ENCODE results near the gene NR3C2. TPM values are rescaled to one million over a fixed set of nuclear protein-coding genes. Genes with fewer than 3 reads are reported as not detected.

The NR3C2 gene
- polyA plus RNA-seq, 2 donors: 0.57 to 0.67 TPM

- H3K4me1 ChIP-seq (ENCODE audit: control insufficient read depth in 2 of 2, insufficient read depth in 2 of 2, low read length in 1 of 2): peaks cover 0 to 2% of the 10 kb centered on the region in 2 donors
- H3K4me3 ChIP-seq (ENCODE audit: low read depth in 1 of 2, low read length in 2 of 2): no peak overlapping the region
- H3K27ac ChIP-seq (ENCODE audit: low read depth in 2 of 2, low read length in 1 of 2): no peak overlapping the region
- WGBS, 2 donors: 13 to 14% methylated on average over 8 of the region's 8 CpGs
- H3K27me3 ChIP-seq (ENCODE audit: control insufficient read depth in 1 of 2, insufficient read depth in 2 of 2, low read length in 2 of 2): no peaks in the 10 kb centered on the region
- no peaks in the 10 kb centered on the region for H3K36me3 ChIP-seq (ENCODE audit: control insufficient read depth in 2 of 2, insufficient read depth in 2 of 2, low read length in 1 of 2)
- no peaks in the 10 kb centered on the region for H3K9me3 ChIP-seq (ENCODE audit: control insufficient read depth in 2 of 2, insufficient read depth in 1 of 2, low read depth in 1 of 2, low read length in 1 of 2)
Measured at GRCh38 chr4:148447681-148448080, 5.5 kb upstream of the NR3C2 start.

- no peaks in the 10 kb centered on the region for H3K27me3 ChIP-seq (ENCODE audit: control insufficient read depth in 1 of 2, insufficient read depth in 2 of 2, low read length in 2 of 2)
- WGBS, 2 donors: 2 to 4% methylated on average over 13 of the region's 13 CpGs
Measured at GRCh38 chr4:148445860-148446330, 3.7 kb upstream of the NR3C2 start.

GRCh38 chr4:148445071-148445859 is 3.1 kb upstream of the NR3C2 start:
- H3K27ac ChIP-seq (ENCODE audit: low read depth in 2 of 2, low read length in 1 of 2): peak overlapping the region; percentile 45 to 47
- no peaks in the 10 kb centered on the region for H3K27me3 ChIP-seq (ENCODE audit: control insufficient read depth in 1 of 2, insufficient read depth in 2 of 2, low read length in 2 of 2)
- H3K9me3 ChIP-seq (ENCODE audit: control insufficient read depth in 2 of 2, insufficient read depth in 1 of 2, low read depth in 1 of 2, low read length in 1 of 2): no peaks in the 10 kb centered on the region
- peak overlapping the region; percentile 62 to 72 for H3K4me3 ChIP-seq (ENCODE audit: low read depth in 1 of 2, low read length in 2 of 2)
- H3K36me3 ChIP-seq (ENCODE audit: control insufficient read depth in 2 of 2, insufficient read depth in 2 of 2, low read length in 1 of 2): no peaks in the 10 kb centered on the region
- H3K4me1 ChIP-seq (ENCODE audit: control insufficient read depth in 2 of 2, insufficient read depth in 2 of 2, low read length in 1 of 2): peaks cover 0 to 2% of the 10 kb centered on the region in 2 donors
- 1% methylated on average over 40 to 98 of the region's 98 CpGs for WGBS, 2 donors

More at GRCh38 chr4:148445860-148446330, 3.7 kb upstream of the NR3C2 start:
- no peaks in the 10 kb centered on the region for H3K36me3 ChIP-seq (ENCODE audit: control insufficient read depth in 2 of 2, insufficient read depth in 2 of 2, low read length in 1 of 2)
- peak overlapping the region; percentile 62 to 72 for H3K4me3 ChIP-seq (ENCODE audit: low read depth in 1 of 2, low read length in 2 of 2)
- H3K27ac ChIP-seq (ENCODE audit: low read depth in 2 of 2, low read length in 1 of 2): peak overlapping the region in 1 of 2 donors; percentile 45
- no peaks in the 10 kb centered on the region for H3K9me3 ChIP-seq (ENCODE audit: control insufficient read depth in 2 of 2, insufficient read depth in 1 of 2, low read depth in 1 of 2, low read length in 1 of 2)
- peaks cover 0 to 2% of the 10 kb centered on the region in 2 donors for H3K4me1 ChIP-seq (ENCODE audit: control insufficient read depth in 2 of 2, insufficient read depth in 2 of 2, low read length in 1 of 2)

- 0% methylated on average over 55 to 89 of the region's 89 CpGs for WGBS, 2 donors
- Histone ChIP-seq H3K4me3 (ENCODE audit: low read depth in 1 of 2, low read length in 2 of 2) (peak overlapping the region; percentile 62 to 72), H3K36me3 (ENCODE audit: control insufficient read depth in 2 of 2, insufficient read depth in 2 of 2, low read length in 1 of 2) (no peaks in the 10 kb centered on the region), H3K4me1 (ENCODE audit: control insufficient read depth in 2 of 2, insufficient read depth in 2 of 2, low read length in 1 of 2) (peaks cover 0 to 2% of the 10 kb centered on the region in 2 donors), H3K9me3 (ENCODE audit: control insufficient read depth in 2 of 2, insufficient read depth in 1 of 2, low read depth in 1 of 2, low read length in 1 of 2) (no peaks in the 10 kb centered on the region), H3K27me3 (ENCODE audit: control insufficient read depth in 1 of 2, insufficient read depth in 2 of 2, low read length in 2 of 2) (no peaks in the 10 kb centered on the region), H3K27ac (ENCODE audit: low read depth in 2 of 2, low read length in 1 of 2) (peak overlapping the region; percentile 44 to 47)
Measured at GRCh38 chr4:148444296-148445070, 2.3 kb upstream of the NR3C2 start.

- Histone ChIP-seq H3K9me3 (ENCODE audit: control insufficient read depth in 2 of 2, insufficient read depth in 1 of 2, low read depth in 1 of 2, low read length in 1 of 2) (no peaks in the 10 kb centered on the region), H3K27me3 (ENCODE audit: control insufficient read depth in 1 of 2, insufficient read depth in 2 of 2, low read length in 2 of 2) (no peaks in the 10 kb centered on the region), H3K4me1 (ENCODE audit: control insufficient read depth in 2 of 2, insufficient read depth in 2 of 2, low read length in 1 of 2) (peaks cover 0 to 2% of the 10 kb centered on the region in 2 donors), H3K36me3 (ENCODE audit: control insufficient read depth in 2 of 2, insufficient read depth in 2 of 2, low read length in 1 of 2) (no peaks in the 10 kb centered on the region), H3K4me3 (ENCODE audit: low read depth in 1 of 2, low read length in 2 of 2) (peak overlapping the region; percentile 62 to 72), H3K27ac (ENCODE audit: low read depth in 2 of 2, low read length in 1 of 2) (peak overlapping the region; percentile 21 to 50)
- WGBS, 2 donors: 1% methylated on average over 64 of the region's 64 CpGs
Measured at GRCh38 chr4:148443512-148444295, 1.5 kb upstream of the NR3C2 start.

GRCh38 chr4:148442832-148443511 is 758 bp upstream of the NR3C2 start:
- Histone ChIP-seq H3K27me3 (ENCODE audit: control insufficient read depth in 1 of 2, insufficient read depth in 2 of 2, low read length in 2 of 2) (no peaks in the 10 kb centered on the region), H3K27ac (ENCODE audit: low read depth in 2 of 2, low read length in 1 of 2) (peak overlapping the region; percentile 76 to 90), H3K36me3 (ENCODE audit: control insufficient read depth in 2 of 2, insufficient read depth in 2 of 2, low read length in 1 of 2) (no peaks in the 10 kb centered on the region), H3K4me1 (ENCODE audit: control insufficient read depth in 2 of 2, insufficient read depth in 2 of 2, low read length in 1 of 2) (peaks cover 0 to 2% of the 10 kb centered on the region in 2 donors), H3K9me3 (ENCODE audit: control insufficient read depth in 2 of 2, insufficient read depth in 1 of 2, low read depth in 1 of 2, low read length in 1 of 2) (no peaks in the 10 kb centered on the region), H3K4me3 (ENCODE audit: low read depth in 1 of 2, low read length in 2 of 2) (peak overlapping the region; percentile 72 to 82)
- WGBS, 2 donors: 0% methylated on average over 27 of the region's 27 CpGs

GRCh38 chr4:148441624-148441985 is 609 bp downstream of the NR3C2 start:
- peaks cover 0 to 2% of the 10 kb centered on the region in 2 donors for H3K4me1 ChIP-seq (ENCODE audit: control insufficient read depth in 2 of 2, insufficient read depth in 2 of 2, low read length in 1 of 2)
- 3 to 4% methylated on average over 12 of the region's 12 CpGs for WGBS, 2 donors
- H3K9me3 ChIP-seq (ENCODE audit: control insufficient read depth in 2 of 2, insufficient read depth in 1 of 2, low read depth in 1 of 2, low read length in 1 of 2): no peaks in the 10 kb centered on the region
- H3K36me3 ChIP-seq (ENCODE audit: control insufficient read depth in 2 of 2, insufficient read depth in 2 of 2, low read length in 1 of 2): no peaks in the 10 kb centered on the region
- H3K27ac ChIP-seq (ENCODE audit: low read depth in 2 of 2, low read length in 1 of 2): peak overlapping the region; percentile 29 to 36
- H3K4me3 ChIP-seq (ENCODE audit: low read depth in 1 of 2, low read length in 2 of 2): peak overlapping the region; percentile 72 to 88
- no peaks in the 10 kb centered on the region for H3K27me3 ChIP-seq (ENCODE audit: control insufficient read depth in 1 of 2, insufficient read depth in 2 of 2, low read length in 2 of 2)

GRCh38 chr4:148438047-148438446 is 4.2 kb downstream of the NR3C2 start:
- WGBS, 2 donors: 89% methylated on average over 2 of the region's 2 CpGs
- H3K9me3 ChIP-seq (ENCODE audit: control insufficient read depth in 2 of 2, insufficient read depth in 1 of 2, low read depth in 1 of 2, low read length in 1 of 2): no peaks in the 10 kb centered on the region
- H3K4me1 ChIP-seq (ENCODE audit: control insufficient read depth in 2 of 2, insufficient read depth in 2 of 2, low read length in 1 of 2): no peaks in the 10 kb centered on the region
- H3K4me3 ChIP-seq (ENCODE audit: low read depth in 1 of 2, low read length in 2 of 2): no peak overlapping the region
- H3K27ac ChIP-seq (ENCODE audit: low read depth in 2 of 2, low read length in 1 of 2): no peak overlapping the region
- H3K27me3 ChIP-seq (ENCODE audit: control insufficient read depth in 1 of 2, insufficient read depth in 2 of 2, low read length in 2 of 2): no peaks in the 10 kb centered on the region
- H3K36me3 ChIP-seq (ENCODE audit: control insufficient read depth in 2 of 2, insufficient read depth in 2 of 2, low read length in 1 of 2): no peaks in the 10 kb centered on the region

GRCh38 chr4:148437439-148437838 is 4.8 kb downstream of the NR3C2 start:
- Histone ChIP-seq H3K4me3 (ENCODE audit: low read depth in 1 of 2, low read length in 2 of 2) (no peak overlapping the region), H3K4me1 (ENCODE audit: control insufficient read depth in 2 of 2, insufficient read depth in 2 of 2, low read length in 1 of 2) (no peaks in the 10 kb centered on the region), H3K36me3 (ENCODE audit: control insufficient read depth in 2 of 2, insufficient read depth in 2 of 2, low read length in 1 of 2) (no peaks in the 10 kb centered on the region), H3K27ac (ENCODE audit: low read depth in 2 of 2, low read length in 1 of 2) (no peak overlapping the region), H3K27me3 (ENCODE audit: control insufficient read depth in 1 of 2, insufficient read depth in 2 of 2, low read length in 2 of 2) (no peaks in the 10 kb centered on the region), H3K9me3 (ENCODE audit: control insufficient read depth in 2 of 2, insufficient read depth in 1 of 2, low read depth in 1 of 2, low read length in 1 of 2) (no peaks in the 10 kb centered on the region)
- 56 to 69% methylated on average over 2 of the region's 2 CpGs for WGBS, 2 donors
